Body of pancreas (tissue), 4 donors: ENCODE data around the gene EIF3F.

Experiments
- CTCF ChIP-seq, 7 experiments: fragments of 450-650 bp in 4 of 7; fragments of 200-600 bp in 3 of 7; sonication (generic) in 3 of 7; IDR thresholded peaks; one replicate each; pipeline ENCODE4 v1.5.1; 2016 to 2019; ENCODE audit warnings: antibody characterized with exemption in 7 of 7
- POLR2A ChIP-seq, 3 donors: fragments of 450-650 bp; IDR thresholded peaks; one replicate each; pipeline ENCODE4 v1.6.1; 2016; ENCODE audit warnings: antibody characterized with exemption in 3 of 3, mild to moderate bottlenecking in 2 of 3

- TF ChIP-seq POLR2A (IDR thresholded peaks at IDR 0.05) (no peak), CTCF (IDR thresholded peaks at IDR 0.05) (no peak)
Observed at GRCh38 chr11:8020244-8020597, 33.1 kb downstream of the EIF3F start.
